ENCODE results near the gene ZNF496. TPM values are rescaled to one million over a fixed set of nuclear protein-coding genes. Genes with fewer than 3 reads are reported as not detected.

ZNF496 gene
- total and polyA plus RNA-seq, 9 of the 15 experiments (the other 6 are each of a cell fraction or from before 2014, with no cell fraction given) = 4.3 to 54.0 (median 31.3) TPM

- TF ChIP-seq TSHZ1 (CRISPR knock-in tag; IDR thresholded peaks at IDR 0.05) (peak; percentile 31; the same call in 1 of the 2 replicates), SREBF1 (IDR thresholded peaks at IDR 0.05; ENCODE audit: borderline replicate concordance, low read depth, low read length) (no peak), ZC3H4 (CRISPR knock-in tag; IDR thresholded peaks at IDR 0.05; ENCODE audit: borderline replicate concordance) (no peak), MAZ (CRISPR knock-in tag; conservative IDR thresholded peaks at IDR 0.05 in 1 of 2, IDR thresholded peaks at IDR 0.05 in 1 of 2) (peak in 1 of 2 experiments; percentile 62; a peak in 2 of 4 replicates), HBP1 (CRISPR knock-in tag; IDR thresholded peaks at IDR 0.05) (peak; percentile 66; the same call in 1 of the 2 replicates), KLF10 (CRISPR knock-in tag; IDR thresholded peaks at IDR 0.05) (no peak), KDM5B (IDR thresholded peaks at IDR 0.05; ENCODE audit: insufficient replicate concordance, low read depth, low read length) (no peak), MYC (IDR thresholded peaks at IDR 0.05; ENCODE audit: low read depth, low read length) (peak; percentile 81), MYC (CRISPR knock-in tag; IDR thresholded peaks at IDR 0.05; ENCODE audit: borderline replicate concordance, low read depth) (0 out of 2 replicates have a peak, but pooled peaks have one; percentile 27), RHOXF2B (CRISPR knock-in tag; conservative IDR thresholded peaks at IDR 0.05) (0 out of 2 replicates have a peak, but pooled peaks have one; percentile 35), RFX1 (IDR thresholded peaks at IDR 0.05) (no peak)
- TF ChIP-seq, protein P1, sequence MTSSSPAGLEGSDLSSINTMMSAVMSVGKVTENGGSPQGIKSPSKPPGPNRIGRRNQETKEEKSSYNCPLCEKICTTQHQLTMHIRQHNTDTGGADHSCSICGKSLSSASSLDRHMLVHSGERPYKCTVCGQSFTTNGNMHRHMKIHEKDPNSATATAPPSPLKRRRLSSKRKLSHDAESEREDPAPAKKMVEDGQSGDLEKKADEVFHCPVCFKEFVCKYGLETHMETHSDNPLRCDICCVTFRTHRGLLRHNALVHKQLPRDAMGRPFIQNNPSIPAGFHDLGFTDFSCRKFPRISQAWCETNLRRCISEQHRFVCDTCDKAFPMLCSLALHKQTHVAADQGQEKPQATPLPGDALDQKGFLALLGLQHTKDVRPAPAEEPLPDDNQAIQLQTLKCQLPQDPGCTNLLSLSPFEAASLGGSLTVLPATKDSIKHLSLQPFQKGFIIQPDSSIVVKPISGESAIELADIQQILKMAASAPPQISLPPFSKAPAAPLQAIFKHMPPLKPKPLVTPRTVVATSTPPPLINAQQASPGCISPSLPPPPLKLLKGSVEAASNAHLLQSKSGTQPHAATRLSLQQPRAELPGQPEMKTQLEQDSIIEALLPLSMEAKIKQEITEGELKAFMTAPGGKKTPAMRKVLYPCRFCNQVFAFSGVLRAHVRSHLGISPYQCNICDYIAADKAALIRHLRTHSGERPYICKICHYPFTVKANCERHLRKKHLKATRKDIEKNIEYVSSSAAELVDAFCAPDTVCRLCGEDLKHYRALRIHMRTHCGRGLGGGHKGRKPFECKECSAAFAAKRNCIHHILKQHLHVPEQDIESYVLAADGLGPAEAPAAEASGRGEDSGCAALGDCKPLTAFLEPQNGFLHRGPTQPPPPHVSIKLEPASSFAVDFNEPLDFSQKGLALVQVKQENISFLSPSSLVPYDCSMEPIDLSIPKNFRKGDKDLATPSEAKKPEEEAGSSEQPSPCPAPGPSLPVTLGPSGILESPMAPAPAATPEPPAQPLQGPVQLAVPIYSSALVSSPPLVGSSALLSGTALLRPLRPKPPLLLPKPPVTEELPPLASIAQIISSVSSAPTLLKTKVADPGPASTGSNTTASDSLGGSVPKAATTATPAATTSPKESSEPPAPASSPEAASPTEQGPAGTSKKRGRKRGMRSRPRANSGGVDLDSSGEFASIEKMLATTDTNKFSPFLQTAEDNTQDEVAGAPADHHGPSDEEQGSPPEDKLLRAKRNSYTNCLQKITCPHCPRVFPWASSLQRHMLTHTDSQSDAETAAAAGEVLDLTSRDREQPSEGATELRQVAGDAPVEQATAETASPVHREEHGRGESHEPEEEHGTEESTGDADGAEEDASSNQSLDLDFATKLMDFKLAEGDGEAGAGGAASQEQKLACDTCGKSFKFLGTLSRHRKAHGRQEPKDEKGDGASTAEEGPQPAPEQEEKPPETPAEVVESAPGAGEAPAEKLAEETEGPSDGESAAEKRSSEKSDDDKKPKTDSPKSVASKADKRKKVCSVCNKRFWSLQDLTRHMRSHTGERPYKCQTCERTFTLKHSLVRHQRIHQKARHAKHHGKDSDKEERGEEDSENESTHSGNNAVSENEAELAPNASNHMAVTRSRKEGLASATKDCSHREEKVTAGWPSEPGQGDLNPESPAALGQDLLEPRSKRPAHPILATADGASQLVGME (CRISPR knock-in tag; IDR thresholded peaks at IDR 0.05) = 0 out of 2 replicates have a peak, but pooled peaks have one; percentile 62
- TF ChIP-seq, protein P2, sequence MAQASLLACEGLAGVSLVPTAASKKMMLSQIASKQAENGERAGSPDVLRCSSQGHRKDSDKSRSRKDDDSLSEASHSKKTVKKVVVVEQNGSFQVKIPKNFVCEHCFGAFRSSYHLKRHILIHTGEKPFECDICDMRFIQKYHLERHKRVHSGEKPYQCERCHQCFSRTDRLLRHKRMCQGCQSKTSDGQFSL (CRISPR knock-in tag; IDR thresholded peaks at IDR 0.05) = no peak
- TF ChIP-seq, protein P2 (tag; IDR thresholded peaks at IDR 0.05) = 0 out of 4 replicates have a peak, but pooled peaks of 1 of the 2 experiments have one; percentile 60
These were observed 29.5 kb upstream of the ZNF496 start (continued) for GRCh38 chr1:247360991-247361731.
